Posterior cingulate gyrus (tissue), 11 donors: ENCODE data around the gene CCDC14.

Source experiments
- DNase-seq, 10 donors: peaks; one replicate each; pipeline versions ENCODE4 v3.0.0 to v3.0.0-alpha.2; 2020 to 2021; ENCODE audit warnings: mixed read lengths in 3 of 10
- intact Hi-C: fragments of 100-400 bp; cut with DNase I; formaldehyde crosslinking; loops from one replicate; pipeline ENCODE4 v1.15.1; 2023

The CCDC14 gene

DNA sequence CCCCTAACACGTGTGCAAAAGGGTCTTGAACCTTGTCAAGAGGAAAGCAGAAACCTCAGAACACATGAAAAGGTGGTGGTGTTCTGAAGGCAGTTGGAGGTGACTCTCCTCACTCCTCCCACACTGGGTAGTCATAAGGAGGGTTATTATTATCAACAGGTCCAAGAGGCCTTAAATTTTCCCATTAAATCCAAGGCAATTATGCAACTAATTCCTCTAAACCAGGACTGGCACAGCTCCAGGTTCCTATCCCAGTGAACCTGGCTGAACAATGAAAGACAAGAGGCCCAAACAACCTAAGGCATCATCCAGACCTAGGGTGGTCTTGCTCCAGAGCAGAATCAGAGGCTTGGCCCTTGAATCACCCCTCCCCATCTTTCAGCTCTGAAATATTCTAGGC lies 91.9 kb downstream of the CCDC14 start:
- DNase-seq = no peak
- intact Hi-C loops = no loop called here

DNA sequence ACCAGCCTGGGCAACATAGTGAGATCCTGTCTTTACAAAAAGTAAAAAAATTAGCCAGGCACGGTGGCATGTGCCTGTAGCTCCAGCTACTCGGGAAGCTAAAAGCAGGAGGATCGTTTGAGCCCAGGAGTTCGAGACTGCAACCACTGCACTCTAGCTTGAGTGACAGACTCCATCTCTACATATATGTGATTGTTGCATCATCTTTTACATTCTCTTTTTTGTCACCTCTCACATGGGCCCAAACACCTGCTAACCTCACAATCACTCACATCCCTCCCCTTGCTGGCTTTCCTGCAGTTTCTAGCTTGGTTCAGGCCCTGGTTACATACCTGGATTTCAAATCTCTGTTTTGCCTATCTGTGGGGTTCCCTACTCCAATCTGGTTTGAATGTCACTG lies 96.3 kb downstream of the CCDC14 start:
- intact Hi-C loops = no loop called here
- no peak for DNase-seq
